Upper lobe of left lung (tissue), 4 donors: ENCODE measurements around the gene LTBP4.

Experiments used
- CTCF ChIP-seq, 6 experiments: fragments of 450-650 bp in 4 of 6; fragments of 200-600 bp in 2 of 6; sonication (generic) in 2 of 6; IDR thresholded peaks; one replicate each; pipeline ENCODE4 v1.5.1; 2016 to 2019; ENCODE audit warnings: antibody characterized with exemption in 6 of 6
- EP300 ChIP-seq, 4 donors: sonication (generic); formaldehyde crosslinking; IDR thresholded peaks; one replicate each; pipeline ENCODE4 v1.5.1; 2017; ENCODE audit warnings: antibody characterized with exemption in 4 of 4, control low read depth in 2 of 4
- POLR2A ChIP-seq, 4 donors: fragments of 450-650 bp; IDR thresholded peaks; one replicate each; pipeline ENCODE4 v1.5.1; 2016 to 2017; ENCODE audit warnings: antibody characterized with exemption in 4 of 4, mild to moderate bottlenecking in 2 of 4
- POLR2AphosphoS5 ChIP-seq, 2 donors: sonication (generic); formaldehyde crosslinking; IDR thresholded peaks; one replicate each; pipeline ENCODE4 v1.5.1; 2017; ENCODE audit warnings: antibody characterized with exemption in 2 of 2

DNA sequence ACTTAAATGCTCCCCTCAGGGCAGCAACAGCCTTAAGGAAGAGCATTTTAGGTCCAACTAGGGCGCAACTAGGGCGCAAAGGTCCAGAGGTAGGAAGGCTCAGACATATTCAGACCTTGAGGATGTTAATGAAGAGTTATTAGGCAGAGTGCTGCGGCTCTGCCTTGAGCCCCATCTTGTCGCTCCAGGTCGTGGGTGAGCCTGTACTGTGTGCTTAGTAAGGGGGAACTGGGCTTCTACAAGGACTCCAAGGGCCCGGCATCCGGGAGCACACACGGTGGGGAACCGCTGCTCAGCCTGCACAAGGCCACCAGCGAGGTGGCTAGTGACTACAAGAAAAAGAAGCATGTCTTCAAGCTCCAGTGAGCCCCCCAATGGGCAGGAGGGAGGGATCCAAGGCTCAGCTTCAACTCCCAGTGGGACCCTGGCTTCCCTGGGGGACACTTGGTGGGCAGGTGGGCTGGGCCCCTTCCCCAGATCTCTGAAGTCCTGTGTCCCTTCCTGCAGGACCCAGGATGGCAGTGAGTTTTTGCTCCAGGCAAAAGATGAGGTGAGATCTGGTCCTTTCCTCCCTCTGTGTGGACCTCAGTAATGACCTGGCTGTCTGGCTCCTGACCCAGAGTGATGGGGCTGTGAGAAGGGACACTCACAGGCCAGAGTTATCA lies 29.2 kb upstream of the LTBP4 start:
- TF ChIP-seq CTCF (IDR thresholded peaks at IDR 0.05) = no peak
- TF ChIP-seq POLR2A (IDR thresholded peaks at IDR 0.05) = no peak
- no peak for TF ChIP-seq POLR2AphosphoS5 (IDR thresholded peaks at IDR 0.05)
- TF ChIP-seq EP300 (IDR thresholded peaks at IDR 0.05) = no peak
